ENCODE results near the gene DUOXA2. TPM values are rescaled to one million over a fixed set of nuclear protein-coding genes. Genes with fewer than 3 reads are reported as not detected.

The DUOXA2 gene
- total RNA-seq, 1 donor from 2014 or later = 0.32 TPM

GRCh38 chr15:45115312-45115820 lies 1.2 kb downstream of the DUOXA2 start:
- peaks cover 7 to 18% of the 10 kb centered on the region in 2 donors for H3K4me1 ChIP-seq
- H3K4me3 ChIP-seq = no peak overlapping the region
- no peak overlapping the region for H3K27ac ChIP-seq
- DNase-seq (ENCODE audit: low spot score in 2 of 2) = no peak
- TF ChIP-seq, protein P1, sequence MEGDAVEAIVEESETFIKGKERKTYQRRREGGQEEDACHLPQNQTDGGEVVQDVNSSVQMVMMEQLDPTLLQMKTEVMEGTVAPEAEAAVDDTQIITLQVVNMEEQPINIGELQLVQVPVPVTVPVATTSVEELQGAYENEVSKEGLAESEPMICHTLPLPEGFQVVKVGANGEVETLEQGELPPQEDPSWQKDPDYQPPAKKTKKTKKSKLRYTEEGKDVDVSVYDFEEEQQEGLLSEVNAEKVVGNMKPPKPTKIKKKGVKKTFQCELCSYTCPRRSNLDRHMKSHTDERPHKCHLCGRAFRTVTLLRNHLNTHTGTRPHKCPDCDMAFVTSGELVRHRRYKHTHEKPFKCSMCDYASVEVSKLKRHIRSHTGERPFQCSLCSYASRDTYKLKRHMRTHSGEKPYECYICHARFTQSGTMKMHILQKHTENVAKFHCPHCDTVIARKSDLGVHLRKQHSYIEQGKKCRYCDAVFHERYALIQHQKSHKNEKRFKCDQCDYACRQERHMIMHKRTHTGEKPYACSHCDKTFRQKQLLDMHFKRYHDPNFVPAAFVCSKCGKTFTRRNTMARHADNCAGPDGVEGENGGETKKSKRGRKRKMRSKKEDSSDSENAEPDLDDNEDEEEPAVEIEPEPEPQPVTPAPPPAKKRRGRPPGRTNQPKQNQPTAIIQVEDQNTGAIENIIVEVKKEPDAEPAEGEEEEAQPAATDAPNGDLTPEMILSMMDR (IDR thresholded peaks at IDR 0.05) = no peak
- H3K9me3 ChIP-seq = no peaks in the 10 kb centered on the region
- intact Hi-C loops (cut with DNase I) = no loop called here
- H3K27me3 ChIP-seq = peaks cover 15% of the 10 kb centered on the region
- H3K36me3 ChIP-seq = no peaks in the 10 kb centered on the region

DNA sequence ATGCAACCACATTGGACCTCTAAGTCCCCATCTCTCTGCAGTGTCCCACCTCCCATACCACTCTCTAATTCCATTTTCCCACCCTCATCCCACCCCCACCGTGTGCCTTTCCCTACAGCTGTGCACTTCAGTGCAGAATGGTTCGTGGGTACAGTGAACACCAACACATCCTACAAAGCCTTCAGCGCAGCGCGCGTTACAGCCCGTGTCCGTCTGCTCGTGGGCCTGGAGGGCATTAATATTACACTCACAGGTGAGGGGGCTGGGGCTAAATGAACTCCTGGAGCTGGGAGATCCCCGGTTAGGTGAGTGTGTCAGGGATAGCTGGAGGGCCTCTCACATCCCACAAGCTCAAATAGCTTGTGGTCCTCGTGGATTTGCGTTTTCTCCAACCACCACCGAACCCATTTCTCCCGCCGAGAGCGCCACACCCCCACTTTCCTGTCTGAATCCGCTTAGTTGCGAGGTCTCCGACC lies 1.9 kb downstream of the DUOXA2 start:
- Histone ChIP-seq H3K4me1 (peaks cover 7 to 18% of the 10 kb centered on the region in 2 donors), H3K9me3 (no peaks in the 10 kb centered on the region), H3K36me3 (no peaks in the 10 kb centered on the region), H3K27ac (no peak overlapping the region), H3K4me3 (no peak overlapping the region), H3K27me3 (peaks cover 17% of the 10 kb centered on the region)
- no peak for DNase-seq (ENCODE audit: low spot score in 2 of 2)
- intact Hi-C loops (cut with DNase I) = no loop called here
- TF ChIP-seq, protein P1 (IDR thresholded peaks at IDR 0.05) = no peak

DNA sequence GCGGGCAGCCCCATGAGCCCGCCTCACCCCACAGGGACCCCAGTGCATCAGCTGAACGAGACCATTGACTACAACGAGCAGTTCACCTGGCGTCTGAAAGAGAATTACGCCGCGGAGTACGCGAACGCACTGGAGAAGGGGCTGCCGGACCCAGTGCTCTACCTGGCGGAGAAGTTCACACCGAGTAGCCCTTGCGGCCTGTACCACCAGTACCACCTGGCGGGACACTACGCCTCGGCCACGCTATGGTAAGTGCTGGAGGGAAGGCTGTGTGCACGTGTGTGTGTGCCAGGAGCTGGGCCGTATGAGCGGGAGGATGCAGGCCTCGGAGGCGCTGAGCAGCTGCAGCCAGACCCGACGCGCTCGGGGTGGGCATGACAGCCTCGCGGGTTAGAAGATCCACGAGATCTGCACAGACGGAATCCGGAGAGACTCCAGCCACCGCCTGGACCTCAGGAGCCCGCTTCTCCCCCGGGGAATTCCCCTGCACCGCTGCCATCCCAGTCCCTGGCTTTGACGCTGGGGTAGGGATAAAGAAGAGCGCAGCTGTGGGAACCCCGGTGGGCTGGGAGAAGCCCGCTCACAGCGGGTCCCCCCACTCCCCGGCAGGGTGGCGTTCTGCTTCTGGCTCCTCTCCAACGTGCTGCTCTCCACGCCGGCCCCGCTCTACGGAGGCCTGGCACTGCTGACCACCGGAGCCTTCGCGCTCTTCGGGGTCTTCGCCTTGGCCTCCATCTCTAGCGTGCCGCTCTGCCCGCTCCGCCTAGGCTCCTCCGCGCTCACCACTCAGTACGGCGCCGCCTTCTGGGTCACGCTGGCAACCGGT lies 2.6 kb downstream of the DUOXA2 start:
- TF ChIP-seq, protein P1 (IDR thresholded peaks at IDR 0.05) = no peak
- no peaks in the 10 kb centered on the region for H3K36me3 ChIP-seq
- peaks cover 7 to 18% of the 10 kb centered on the region in 2 donors for H3K4me1 ChIP-seq
- DNase-seq (ENCODE audit: low spot score in 2 of 2) = no peak
- intact Hi-C loops (cut with DNase I) = no loop called here
- peaks cover 12% of the 10 kb centered on the region for H3K27me3 ChIP-seq
- peak overlapping the region; percentile 43 to 51 for H3K4me3 ChIP-seq
- no peaks in the 10 kb centered on the region for H3K9me3 ChIP-seq
- H3K27ac ChIP-seq = no peak overlapping the region

- Histone ChIP-seq H3K36me3 (no peaks in the 10 kb centered on the region), H3K27me3 (peaks cover 11% of the 10 kb centered on the region), H3K4me1 (peaks cover 7 to 18% of the 10 kb centered on the region in 2 donors), H3K27ac (no peak overlapping the region), H3K4me3 (peak overlapping the region; percentile 43 to 56), H3K9me3 (no peaks in the 10 kb centered on the region)
- intact Hi-C loops (cut with DNase I) = no loop called here
- DNase-seq (ENCODE audit: low spot score in 2 of 2) = no peak
- TF ChIP-seq, protein P1 (IDR thresholded peaks at IDR 0.05) = no peak
Observed at GRCh38 chr15:45117308-45118130, 3.4 kb downstream of the DUOXA2 start.

- intact Hi-C loops (cut with DNase I) = no loop called here
- H3K27ac ChIP-seq = no peak overlapping the region
- DNase-seq (ENCODE audit: low spot score in 2 of 2) = peak; percentile 18 to 92
- peaks cover 11% of the 10 kb centered on the region for H3K27me3 ChIP-seq
- H3K4me1 ChIP-seq = peaks cover 7 to 12% of the 10 kb centered on the region in 2 donors
- no peaks in the 10 kb centered on the region for H3K36me3 ChIP-seq
- H3K9me3 ChIP-seq = no peaks in the 10 kb centered on the region
- TF ChIP-seq, protein P1 (IDR thresholded peaks at IDR 0.05) = peak; percentile 81 to 97 (median 97)
- H3K4me3 ChIP-seq = peak overlapping the region; percentile 41 to 56
Observed at GRCh38 chr15:45118131-45118588, 4.0 kb downstream of the DUOXA2 start.

All from ascending aorta (tissue), 2 donors.